ENCODE results near the gene LIG1.

DNA sequence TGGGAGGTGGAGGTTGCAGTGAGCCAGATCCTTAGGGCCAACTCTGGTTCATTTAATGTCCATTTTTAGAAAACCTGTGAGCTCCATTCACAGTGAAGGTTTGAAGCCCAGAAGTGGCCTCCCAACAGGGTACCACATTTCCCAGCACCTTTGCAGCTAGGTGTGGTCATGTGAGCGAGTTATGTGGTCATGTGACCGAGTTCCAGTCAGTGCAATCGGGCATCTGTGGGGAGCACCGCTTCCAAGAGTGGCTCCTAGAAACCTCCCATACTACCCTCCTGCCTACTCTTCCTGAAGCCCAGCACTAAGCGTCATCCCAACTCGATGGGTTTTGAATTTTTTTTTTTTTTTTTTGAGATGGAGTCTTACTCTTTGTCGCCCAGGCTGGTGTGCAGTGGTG, 58.9 kb downstream of the LIG1 start:
- no peak for TF ChIP-seq TAF1 (IDR thresholded peaks at IDR 0.05; ENCODE audit: borderline replicate concordance, insufficient read depth, low read length)
- TF ChIP-seq, protein P1, sequence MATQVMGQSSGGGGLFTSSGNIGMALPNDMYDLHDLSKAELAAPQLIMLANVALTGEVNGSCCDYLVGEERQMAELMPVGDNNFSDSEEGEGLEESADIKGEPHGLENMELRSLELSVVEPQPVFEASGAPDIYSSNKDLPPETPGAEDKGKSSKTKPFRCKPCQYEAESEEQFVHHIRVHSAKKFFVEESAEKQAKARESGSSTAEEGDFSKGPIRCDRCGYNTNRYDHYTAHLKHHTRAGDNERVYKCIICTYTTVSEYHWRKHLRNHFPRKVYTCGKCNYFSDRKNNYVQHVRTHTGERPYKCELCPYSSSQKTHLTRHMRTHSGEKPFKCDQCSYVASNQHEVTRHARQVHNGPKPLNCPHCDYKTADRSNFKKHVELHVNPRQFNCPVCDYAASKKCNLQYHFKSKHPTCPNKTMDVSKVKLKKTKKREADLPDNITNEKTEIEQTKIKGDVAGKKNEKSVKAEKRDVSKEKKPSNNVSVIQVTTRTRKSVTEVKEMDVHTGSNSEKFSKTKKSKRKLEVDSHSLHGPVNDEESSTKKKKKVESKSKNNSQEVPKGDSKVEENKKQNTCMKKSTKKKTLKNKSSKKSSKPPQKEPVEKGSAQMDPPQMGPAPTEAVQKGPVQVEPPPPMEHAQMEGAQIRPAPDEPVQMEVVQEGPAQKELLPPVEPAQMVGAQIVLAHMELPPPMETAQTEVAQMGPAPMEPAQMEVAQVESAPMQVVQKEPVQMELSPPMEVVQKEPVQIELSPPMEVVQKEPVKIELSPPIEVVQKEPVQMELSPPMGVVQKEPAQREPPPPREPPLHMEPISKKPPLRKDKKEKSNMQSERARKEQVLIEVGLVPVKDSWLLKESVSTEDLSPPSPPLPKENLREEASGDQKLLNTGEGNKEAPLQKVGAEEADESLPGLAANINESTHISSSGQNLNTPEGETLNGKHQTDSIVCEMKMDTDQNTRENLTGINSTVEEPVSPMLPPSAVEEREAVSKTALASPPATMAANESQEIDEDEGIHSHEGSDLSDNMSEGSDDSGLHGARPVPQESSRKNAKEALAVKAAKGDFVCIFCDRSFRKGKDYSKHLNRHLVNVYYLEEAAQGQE (IDR thresholded peaks at IDR 0.05; ENCODE audit: insufficient read depth in 1 of 2, low read depth in 2 of 2, low read length in 2 of 2): no peak
- no peak for TF ChIP-seq POLR2AphosphoS5 (IDR thresholded peaks at IDR 0.05; ENCODE audit: low read depth, low read length)
- no peak for TF ChIP-seq FOXP2 (optimal IDR thresholded peaks at IDR 0.05; ENCODE audit: borderline replicate concordance, extremely low read depth, extremely low read length, insufficient read depth)

Measured in PFSK-1 (cell line).